ENCODE results near the gene DYNC1H1. TPM values are rescaled to one million over a fixed set of nuclear protein-coding genes. Genes with fewer than 3 reads are reported as not detected.

The DYNC1H1 gene
- polyA plus RNA-seq, 1 donor (not counting 4 experiments of a cell fraction or from before 2014, with no cell fraction given), result 166 TPM

DNA sequence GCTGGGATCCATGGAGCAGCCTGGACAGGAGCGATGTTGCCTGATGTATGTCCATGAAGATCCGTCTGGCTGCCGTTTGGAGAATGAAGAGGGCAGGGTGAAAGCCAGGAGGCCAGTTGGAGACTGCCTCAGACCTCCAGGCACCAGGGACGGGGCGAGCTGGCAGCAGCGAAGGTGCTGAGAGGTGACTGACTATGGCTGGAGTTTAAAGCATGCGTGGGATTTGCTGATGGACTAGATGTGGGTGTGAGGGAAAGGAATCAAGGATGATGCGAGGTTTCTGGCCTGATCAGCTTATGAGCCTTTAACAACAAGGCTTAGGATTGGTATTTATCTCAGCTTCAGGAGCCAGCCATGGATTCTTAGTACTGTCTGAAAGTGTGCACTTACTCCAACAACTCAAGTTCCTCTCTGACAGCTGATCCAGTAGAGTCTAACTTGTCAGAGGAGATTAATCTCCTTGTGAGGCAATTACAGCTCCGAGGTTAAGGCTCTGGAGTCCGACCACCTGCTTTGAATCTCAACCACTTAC is 49.4 kb downstream of the DYNC1H1 start:
- H3K27me3 ChIP-seq (ENCODE audit: control insufficient read depth, extremely low read depth, insufficient read depth, low read length), result no peaks in the 10 kb centered on the region
- no peak for FAIRE-seq
- H3K9me3 ChIP-seq (ENCODE audit: control insufficient read depth, low read depth, low read length), result no peaks in the 10 kb centered on the region
- no peak overlapping the region for H2AFZ ChIP-seq (ENCODE audit: control insufficient read depth, low read length)
- H3K27ac ChIP-seq (ENCODE audit: control insufficient read depth, insufficient read depth, low read length), result no peak overlapping the region
- no peak for DNase-seq (ENCODE audit: low read depth, low spot score)
- H3K4me3 ChIP-seq (ENCODE audit: control insufficient read depth in 2 of 3, extremely low read depth in 1 of 3, insufficient read depth in 2 of 3, low read depth in 1 of 3, low read length in 3 of 3), result no peak overlapping the region
- no peaks in the 10 kb centered on the region for H3K4me1 ChIP-seq (ENCODE audit: control insufficient read depth, extremely low read depth, insufficient read depth, low read length)
- H3K4me2 ChIP-seq (ENCODE audit: control insufficient read depth, extremely low read depth, insufficient read depth, low read depth, low read length), result no peak overlapping the region
- peaks cover 69 to 76% of the 10 kb centered on the region in 2 experiments for H3K36me3 ChIP-seq (ENCODE audit: control insufficient read depth in 2 of 2, extremely low read depth in 1 of 2, insufficient read depth in 2 of 2, low read length in 2 of 2)
- dilution Hi-C loops (cut with MboI; ENCODE audit: extremely low pct_ligation_motif_present, low sequenced_read_pairs), result no loop called here
- no peaks in the 10 kb centered on the region for H3K9me1 ChIP-seq (ENCODE audit: control insufficient read depth, extremely low read depth, insufficient read depth, low read length)
- TF ChIP-seq CTCF (optimal IDR thresholded peaks at IDR 0.05 in 1 of 3, IDR thresholded peaks at IDR 0.05 in 1 of 3, conservative IDR thresholded peaks at IDR 0.05 in 1 of 3; ENCODE audit: extremely low read depth in 1 of 3, insufficient read depth in 2 of 3, low read length in 3 of 3) (no peak), EZH2 (IDR thresholded peaks at IDR 0.05; ENCODE audit: low read length) (no peak)
- H4K20me1 ChIP-seq (ENCODE audit: control insufficient read depth, extremely low read depth, insufficient read depth, low read length), result no peaks in the 10 kb centered on the region
- no peak overlapping the region for H3K9ac ChIP-seq (ENCODE audit: control insufficient read depth, extremely low read depth, insufficient read depth, low read length)
- H3K79me2 ChIP-seq (ENCODE audit: control insufficient read depth, insufficient read depth, low read length), result no peaks in the 10 kb centered on the region

GRCh38 chr14:102015045-102015685 is 50.8 kb downstream of the DYNC1H1 start:
- H3K9me3 ChIP-seq (ENCODE audit: control insufficient read depth, low read depth, low read length), result no peaks in the 10 kb centered on the region
- no peak overlapping the region for H3K4me3 ChIP-seq (ENCODE audit: control insufficient read depth in 2 of 3, extremely low read depth in 1 of 3, insufficient read depth in 2 of 3, low read depth in 1 of 3, low read length in 3 of 3)
- H2AFZ ChIP-seq (ENCODE audit: control insufficient read depth, low read length), result no peak overlapping the region
- no peaks in the 10 kb centered on the region for H3K4me1 ChIP-seq (ENCODE audit: control insufficient read depth, extremely low read depth, insufficient read depth, low read length)
- FAIRE-seq, result no peak
- DNase-seq (ENCODE audit: low read depth, low spot score), result no peak
- dilution Hi-C loops (cut with MboI; ENCODE audit: extremely low pct_ligation_motif_present, low sequenced_read_pairs), result no loop called here
- TF ChIP-seq EZH2 (IDR thresholded peaks at IDR 0.05; ENCODE audit: low read length) (no peak), CTCF (optimal IDR thresholded peaks at IDR 0.05 in 1 of 3, IDR thresholded peaks at IDR 0.05 in 1 of 3, conservative IDR thresholded peaks at IDR 0.05 in 1 of 3; ENCODE audit: extremely low read depth in 1 of 3, insufficient read depth in 2 of 3, low read length in 3 of 3) (no peak)
- no peaks in the 10 kb centered on the region for H4K20me1 ChIP-seq (ENCODE audit: control insufficient read depth, extremely low read depth, insufficient read depth, low read length)
- H3K4me2 ChIP-seq (ENCODE audit: control insufficient read depth, extremely low read depth, insufficient read depth, low read depth, low read length), result no peak overlapping the region
- H3K9me1 ChIP-seq (ENCODE audit: control insufficient read depth, extremely low read depth, insufficient read depth, low read length), result no peaks in the 10 kb centered on the region
- H3K27ac ChIP-seq (ENCODE audit: control insufficient read depth, insufficient read depth, low read length), result no peak overlapping the region
- H3K9ac ChIP-seq (ENCODE audit: control insufficient read depth, extremely low read depth, insufficient read depth, low read length), result no peak overlapping the region
- peaks cover 65 to 73% of the 10 kb centered on the region in 2 experiments for H3K36me3 ChIP-seq (ENCODE audit: control insufficient read depth in 2 of 2, extremely low read depth in 1 of 2, insufficient read depth in 2 of 2, low read length in 2 of 2)
- no peaks in the 10 kb centered on the region for H3K27me3 ChIP-seq (ENCODE audit: control insufficient read depth, extremely low read depth, insufficient read depth, low read length)
- no peaks in the 10 kb centered on the region for H3K79me2 ChIP-seq (ENCODE audit: control insufficient read depth, insufficient read depth, low read length)
